ENCODE data around the gene ATP12A. TPM values are rescaled to one million over a fixed set of nuclear protein-coding genes. Genes with fewer than 3 reads are reported as not detected.

The ATP12A gene
- total RNA-seq, 4 donors from 2014 or later = not detected

GRCh38 chr13:24687611-24688010 lies 7.4 kb downstream of the ATP12A start:
- Histone ChIP-seq H3K27me3 (no peaks in the 10 kb centered on the region), H3K4me3 (no peak overlapping the region), H3K36me3 (no peaks in the 10 kb centered on the region), H3K4me1 (no peaks in the 10 kb centered on the region), H3K9me3 (no peaks in the 10 kb centered on the region), H3K27ac (no peak overlapping the region)
- intact Hi-C loops (cut with DNase I; ENCODE audit: low total_unique reads) = no loop called here
- TF ChIP-seq, protein P1, sequence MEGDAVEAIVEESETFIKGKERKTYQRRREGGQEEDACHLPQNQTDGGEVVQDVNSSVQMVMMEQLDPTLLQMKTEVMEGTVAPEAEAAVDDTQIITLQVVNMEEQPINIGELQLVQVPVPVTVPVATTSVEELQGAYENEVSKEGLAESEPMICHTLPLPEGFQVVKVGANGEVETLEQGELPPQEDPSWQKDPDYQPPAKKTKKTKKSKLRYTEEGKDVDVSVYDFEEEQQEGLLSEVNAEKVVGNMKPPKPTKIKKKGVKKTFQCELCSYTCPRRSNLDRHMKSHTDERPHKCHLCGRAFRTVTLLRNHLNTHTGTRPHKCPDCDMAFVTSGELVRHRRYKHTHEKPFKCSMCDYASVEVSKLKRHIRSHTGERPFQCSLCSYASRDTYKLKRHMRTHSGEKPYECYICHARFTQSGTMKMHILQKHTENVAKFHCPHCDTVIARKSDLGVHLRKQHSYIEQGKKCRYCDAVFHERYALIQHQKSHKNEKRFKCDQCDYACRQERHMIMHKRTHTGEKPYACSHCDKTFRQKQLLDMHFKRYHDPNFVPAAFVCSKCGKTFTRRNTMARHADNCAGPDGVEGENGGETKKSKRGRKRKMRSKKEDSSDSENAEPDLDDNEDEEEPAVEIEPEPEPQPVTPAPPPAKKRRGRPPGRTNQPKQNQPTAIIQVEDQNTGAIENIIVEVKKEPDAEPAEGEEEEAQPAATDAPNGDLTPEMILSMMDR (IDR thresholded peaks at IDR 0.05) = no peak
- TF ChIP-seq POLR2A (IDR thresholded peaks at IDR 0.05) = no peak
- no peak for DNase-seq

GRCh38 chr13:24688111-24688510 lies 7.9 kb downstream of the ATP12A start:
- Histone ChIP-seq H3K4me1 (no peaks in the 10 kb centered on the region), H3K27ac (no peak overlapping the region), H3K9me3 (no peaks in the 10 kb centered on the region), H3K36me3 (no peaks in the 10 kb centered on the region), H3K4me3 (no peak overlapping the region), H3K27me3 (no peaks in the 10 kb centered on the region)
- DNase-seq = no peak
- TF ChIP-seq, protein P1 (IDR thresholded peaks at IDR 0.05) = no peak
- TF ChIP-seq POLR2A (IDR thresholded peaks at IDR 0.05) = no peak
- intact Hi-C loops (cut with DNase I; ENCODE audit: low total_unique reads) = no loop called here

DNA sequence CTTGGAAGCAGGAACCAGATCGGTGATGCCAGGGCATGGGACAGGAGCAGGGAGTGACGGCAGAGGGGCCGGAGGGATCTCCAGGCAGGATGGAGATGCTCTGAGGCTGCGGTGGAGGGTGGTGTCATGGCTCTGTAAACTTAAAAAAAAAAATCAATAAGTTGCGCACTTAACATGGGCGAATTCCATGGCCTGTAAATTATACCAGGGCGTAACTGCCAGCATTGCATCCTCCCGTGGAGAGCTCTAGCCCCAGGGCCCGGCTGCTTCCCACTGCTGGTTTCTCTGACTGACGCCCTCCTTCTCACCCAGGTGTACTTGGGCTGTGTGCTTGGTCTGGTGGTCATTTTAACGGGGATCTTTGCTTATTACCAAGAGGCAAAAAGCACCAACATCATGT lies 8.7 kb downstream of the ATP12A start:
- intact Hi-C loops (cut with DNase I; ENCODE audit: low total_unique reads) = no loop called here
- Histone ChIP-seq H3K27me3 (no peaks in the 10 kb centered on the region), H3K36me3 (no peaks in the 10 kb centered on the region), H3K9me3 (no peaks in the 10 kb centered on the region), H3K4me1 (no peaks in the 10 kb centered on the region), H3K4me3 (no peak overlapping the region), H3K27ac (no peak overlapping the region)
- DNase-seq = no peak
- no peak for TF ChIP-seq POLR2A (IDR thresholded peaks at IDR 0.05)

DNA sequence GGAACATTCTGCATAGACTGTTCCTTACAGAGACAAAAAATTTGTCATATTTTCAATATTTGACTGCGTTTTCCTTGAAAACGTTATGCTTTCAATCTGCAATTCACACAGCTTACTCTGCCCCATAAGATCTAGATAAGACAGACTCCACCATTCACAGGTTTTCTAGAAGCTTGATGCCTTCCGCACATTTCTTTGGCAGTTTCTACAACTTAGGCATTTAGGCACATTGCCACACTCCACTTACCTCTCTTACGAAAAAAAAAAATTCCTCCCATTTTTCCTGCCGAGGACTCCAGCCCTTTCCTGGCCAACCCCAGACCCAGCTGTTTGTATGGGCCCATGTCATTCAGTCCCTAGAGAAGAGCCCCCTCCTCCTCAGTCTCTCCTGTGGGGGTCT lies 11.2 kb downstream of the ATP12A start:
- Histone ChIP-seq H3K36me3 (no peaks in the 10 kb centered on the region), H3K27ac (no peak overlapping the region), H3K4me1 (no peaks in the 10 kb centered on the region), H3K27me3 (no peaks in the 10 kb centered on the region), H3K4me3 (no peak overlapping the region), H3K9me3 (no peaks in the 10 kb centered on the region)
- no peak for DNase-seq
- intact Hi-C loops (cut with DNase I; ENCODE audit: low total_unique reads) = no loop called here
- TF ChIP-seq POLR2A (IDR thresholded peaks at IDR 0.05) = no peak
- TF ChIP-seq, protein P1 (IDR thresholded peaks at IDR 0.05) = no peak

GRCh38 chr13:24692561-24692960 lies 12.4 kb downstream of the ATP12A start:
- TF ChIP-seq, protein P1 (IDR thresholded peaks at IDR 0.05) = no peak
- TF ChIP-seq POLR2A (IDR thresholded peaks at IDR 0.05) = no peak
- Histone ChIP-seq H3K4me1 (no peaks in the 10 kb centered on the region), H3K36me3 (no peaks in the 10 kb centered on the region), H3K27ac (no peak overlapping the region), H3K4me3 (no peak overlapping the region), H3K27me3 (no peaks in the 10 kb centered on the region), H3K9me3 (no peaks in the 10 kb centered on the region)
- intact Hi-C loops (cut with DNase I; ENCODE audit: low total_unique reads) = no loop called here
- DNase-seq = no peak

- intact Hi-C loops (cut with DNase I; ENCODE audit: low total_unique reads) = no loop called here
- no peak for TF ChIP-seq POLR2A (IDR thresholded peaks at IDR 0.05)
- TF ChIP-seq, protein P1 (IDR thresholded peaks at IDR 0.05) = peak in 3 of 4 experiments; percentile 10 to 45 (median 41)
Measured at GRCh38 chr13:24693862-24694471, 13.8 kb downstream of the ATP12A start.

More at GRCh38 chr13:24693862-24694471, 13.8 kb downstream of the ATP12A start:
- H3K4me1 ChIP-seq = no peaks in the 10 kb centered on the region
- H3K9me3 ChIP-seq = no peaks in the 10 kb centered on the region
- no peaks in the 10 kb centered on the region for H3K36me3 ChIP-seq
- DNase-seq = no peak
- no peak overlapping the region for H3K4me3 ChIP-seq
- no peaks in the 10 kb centered on the region for H3K27me3 ChIP-seq
- H3K27ac ChIP-seq = no peak overlapping the region
